Gastroesophageal sphincter (tissue), 4 donors: ENCODE data around the gene MYRIP. TPM values are rescaled to one million over a fixed set of nuclear protein-coding genes. Genes with fewer than 3 reads are reported as not detected.

Source experiments
- ATAC-seq: fragments of 150-250 bp; one replicate; pipeline ENCODE4 v1.9.1; 2016; ENCODE audit warnings: mild to moderate bottlenecking, moderate library complexity
- H3K27ac ChIP-seq, 4 donors: fragments of 200-600 bp; sonication (generic) in 3 of 4; 1 replicate in 3 of 4; 2 replicates in 1 of 4; pipeline ENCODE4 v1.5.1; 2016 to 2019
- H3K27me3 ChIP-seq: fragments of 200-600 bp; sonication (generic); one replicate; pipeline ENCODE4 v1.5.1; 2019
- H3K36me3 ChIP-seq, 2 donors: fragments of 200-600 bp; sonication (generic); one replicate each; pipeline ENCODE4 v1.5.1; 2019; ENCODE audit warnings: control low read depth in 1 of 2
- H3K4me1 ChIP-seq, 3 donors: fragments of 200-600 bp; sonication (generic); 1 replicate in 2 of 3; 2 replicates in 1 of 3; pipeline ENCODE4 v1.5.1; 2016 to 2019; ENCODE audit warnings: control low read depth in 2 of 3
- H3K4me3 ChIP-seq, 2 donors: fragments of 200-600 bp; sonication (generic); one replicate each; pipeline ENCODE4 v1.5.1; 2019; ENCODE audit warnings: mild to moderate bottlenecking in 1 of 2, moderate library complexity in 1 of 2
- H3K9me3 ChIP-seq, 3 donors: fragments of 200-600 bp; sonication (generic); one replicate each; pipeline ENCODE4 v1.5.1; 2017 to 2019; ENCODE audit warnings: control low read depth in 2 of 3
- EP300 ChIP-seq: sonication (generic); formaldehyde crosslinking; IDR thresholded peaks from one replicate; pipeline ENCODE4 v1.6.1; 2017; ENCODE audit warnings: antibody characterized with exemption, mild to moderate bottlenecking
- POLR2A ChIP-seq, 2 donors: fragments of 450-650 bp; IDR thresholded peaks; one replicate each; pipeline ENCODE4 v1.6.1; 2017; ENCODE audit warnings: antibody characterized with exemption in 2 of 2, mild to moderate bottlenecking in 2 of 2, moderate library complexity in 1 of 2
- POLR2AphosphoS5 ChIP-seq: sonication (generic); formaldehyde crosslinking; IDR thresholded peaks from one replicate; pipeline ENCODE4 v1.6.1; 2017; ENCODE audit warnings: antibody characterized with exemption
- WGBS, 2 donors: methylation state at CpG; one replicate each; pipeline ENCODE4 v1.1.5; 2018; ENCODE audit warnings: low coverage in 1 of 2; 5-methylcytosine and 5-hydroxymethylcytosine counted together
- total RNA-seq, 4 donors: library from RNA; depleted of rRNA; stranded (reverse); fragments of >200 nt; gene quantifications; one replicate each; pipeline ENCODE4 v1.1.0, GENCODE V29; 2016
- TF ChIP-seq, protein P1 (sequence below), 4 experiments: fragments of 200-600 bp in 2 of 4; fragments of 450-650 bp in 2 of 4; sonication (generic) in 1 of 4; IDR thresholded peaks; one replicate each; pipeline ENCODE4 v1.5.1; 2017 to 2019; ENCODE audit warnings: antibody characterized with exemption in 4 of 4, mild to moderate bottlenecking in 2 of 4, moderate library complexity in 2 of 4

The MYRIP gene
- total RNA-seq, 4 donors from 2014 or later, result 3.7 to 6.4 (median 5.0) TPM

GRCh38 chr3:40255532-40255931 lies 446.1 kb downstream of the MYRIP start:
- ATAC-seq, result no peak

DNA sequence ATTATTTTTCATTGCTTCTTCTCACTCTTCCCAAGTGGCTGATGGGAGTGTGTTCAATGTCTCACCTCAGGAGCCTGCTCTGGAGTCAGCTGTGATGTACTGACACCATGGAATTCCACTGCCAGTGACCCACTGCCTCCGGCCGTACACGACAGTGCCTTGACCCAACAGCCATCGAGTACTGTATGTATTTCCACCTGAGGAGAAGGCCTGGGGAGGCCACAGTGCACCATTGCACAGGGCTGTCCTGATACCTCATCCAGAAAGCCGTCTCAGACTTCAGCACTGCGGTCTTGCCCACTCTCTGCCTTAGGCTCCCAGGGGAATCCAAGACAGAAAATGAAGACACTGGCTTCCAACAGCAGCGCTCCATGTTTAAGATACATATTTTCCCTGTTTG lies 448.7 kb downstream of the MYRIP start:
- 78 to 92% methylated on average over 4 to 5 of the region's 7 CpGs for WGBS, 2 donors
- Histone ChIP-seq H3K9me3 (no peaks in the 10 kb centered on the region), H3K4me3 (no peak overlapping the region), H3K4me1 (no peaks in the 10 kb centered on the region), H3K36me3 (peaks cover 0 to 4% of the 10 kb centered on the region in 2 donors), H3K27ac (no peak overlapping the region), H3K27me3 (no peaks in the 10 kb centered on the region)
- ATAC-seq, result no peak
- TF ChIP-seq, protein P1, sequence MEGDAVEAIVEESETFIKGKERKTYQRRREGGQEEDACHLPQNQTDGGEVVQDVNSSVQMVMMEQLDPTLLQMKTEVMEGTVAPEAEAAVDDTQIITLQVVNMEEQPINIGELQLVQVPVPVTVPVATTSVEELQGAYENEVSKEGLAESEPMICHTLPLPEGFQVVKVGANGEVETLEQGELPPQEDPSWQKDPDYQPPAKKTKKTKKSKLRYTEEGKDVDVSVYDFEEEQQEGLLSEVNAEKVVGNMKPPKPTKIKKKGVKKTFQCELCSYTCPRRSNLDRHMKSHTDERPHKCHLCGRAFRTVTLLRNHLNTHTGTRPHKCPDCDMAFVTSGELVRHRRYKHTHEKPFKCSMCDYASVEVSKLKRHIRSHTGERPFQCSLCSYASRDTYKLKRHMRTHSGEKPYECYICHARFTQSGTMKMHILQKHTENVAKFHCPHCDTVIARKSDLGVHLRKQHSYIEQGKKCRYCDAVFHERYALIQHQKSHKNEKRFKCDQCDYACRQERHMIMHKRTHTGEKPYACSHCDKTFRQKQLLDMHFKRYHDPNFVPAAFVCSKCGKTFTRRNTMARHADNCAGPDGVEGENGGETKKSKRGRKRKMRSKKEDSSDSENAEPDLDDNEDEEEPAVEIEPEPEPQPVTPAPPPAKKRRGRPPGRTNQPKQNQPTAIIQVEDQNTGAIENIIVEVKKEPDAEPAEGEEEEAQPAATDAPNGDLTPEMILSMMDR (IDR thresholded peaks at IDR 0.05), result no peak
- TF ChIP-seq POLR2AphosphoS5 (no peak), EP300 (no peak), POLR2A (IDR thresholded peaks at IDR 0.05) (no peak)

More at GRCh38 chr3:40255532-40255931, 446.1 kb downstream of the MYRIP start:
- Histone ChIP-seq H3K9me3 (no peaks in the 10 kb centered on the region), H3K36me3 (peaks cover 0 to 4% of the 10 kb centered on the region in 2 donors), H3K4me1 (no peaks in the 10 kb centered on the region), H3K4me3 (no peak overlapping the region), H3K27ac (no peak overlapping the region), H3K27me3 (no peaks in the 10 kb centered on the region)
- 29 to 63% methylated on average over 1 of the region's 1 CpG for WGBS, 2 donors
- TF ChIP-seq POLR2AphosphoS5, result no peak

- WGBS, 2 donors, result 83% methylated on average over 1 of the region's 1 CpG; no CpG with 5 or more reads in 1 of the 2 donors
- no peak for TF ChIP-seq EP300
- no peak for TF ChIP-seq POLR2A (IDR thresholded peaks at IDR 0.05)
- TF ChIP-seq POLR2AphosphoS5, result no peak
- TF ChIP-seq, protein P1 (IDR thresholded peaks at IDR 0.05), result no peak
- Histone ChIP-seq H3K27ac (no peak overlapping the region), H3K36me3 (peaks cover 0 to 4% of the 10 kb centered on the region in 2 donors), H3K27me3 (no peaks in the 10 kb centered on the region), H3K4me1 (no peaks in the 10 kb centered on the region), H3K4me3 (no peak overlapping the region), H3K9me3 (no peaks in the 10 kb centered on the region)
- ATAC-seq, result no peak
These were observed 449.1 kb downstream of the MYRIP start for GRCh38 chr3:40258555-40258954.

DNA sequence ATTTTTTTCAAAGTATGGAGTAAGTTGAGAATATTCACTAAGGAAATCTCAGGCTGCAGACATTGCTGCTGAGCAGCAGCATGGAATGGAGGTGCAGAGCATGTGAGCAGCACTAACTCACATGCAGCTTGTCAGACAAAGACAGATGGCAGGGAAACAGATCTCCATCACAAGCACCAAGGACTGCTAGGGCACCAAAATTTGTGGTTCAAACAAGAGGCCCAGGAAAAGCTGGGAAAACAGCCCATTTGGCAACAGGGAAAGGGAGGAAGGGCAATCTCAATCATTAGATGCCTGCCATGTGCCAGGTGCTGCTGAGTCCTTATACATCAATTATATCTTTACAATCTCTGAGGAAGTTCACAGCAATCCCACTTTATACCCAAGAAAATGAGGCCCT lies 452.9 kb downstream of the MYRIP start:
- TF ChIP-seq POLR2A (IDR thresholded peaks at IDR 0.05) (no peak), POLR2AphosphoS5 (no peak), EP300 (no peak)
- TF ChIP-seq, protein P1 (IDR thresholded peaks at IDR 0.05), result no peak
- H3K9me3 ChIP-seq, result no peaks in the 10 kb centered on the region
- no peaks in the 10 kb centered on the region for H3K4me1 ChIP-seq
- no peak overlapping the region for H3K4me3 ChIP-seq
- H3K27me3 ChIP-seq, result no peaks in the 10 kb centered on the region
- peaks cover 0 to 4% of the 10 kb centered on the region in 2 donors for H3K36me3 ChIP-seq
- ATAC-seq, result no peak
- H3K27ac ChIP-seq, result no peak overlapping the region

- H3K27ac ChIP-seq, result no peak overlapping the region
- no peak for ATAC-seq
- TF ChIP-seq EP300 (no peak), POLR2A (IDR thresholded peaks at IDR 0.05) (no peak), POLR2AphosphoS5 (no peak)
- TF ChIP-seq, protein P1 (IDR thresholded peaks at IDR 0.05), result no peak
- 74 to 100% methylated on average over 1 of the region's 1 CpG for WGBS, 2 donors
- H3K4me3 ChIP-seq, result no peak overlapping the region
- H3K9me3 ChIP-seq, result no peaks in the 10 kb centered on the region
- no peaks in the 10 kb centered on the region for H3K36me3 ChIP-seq
- no peaks in the 10 kb centered on the region for H3K4me1 ChIP-seq
- no peaks in the 10 kb centered on the region for H3K27me3 ChIP-seq
These were observed 455.0 kb downstream of the MYRIP start for GRCh38 chr3:40264451-40264850.
